GM18858 (cell line): Measurements from ENCODE around the gene LRRC26.

Source experiments
- ATAC-seq: cut with Tn5 transposase; IDR thresholded peaks from one replicate; pipeline ENCODE4 v1.9.1; 2021; ENCODE audit not compliant: unreplicated experiment

Gene LRRC26

DNA sequence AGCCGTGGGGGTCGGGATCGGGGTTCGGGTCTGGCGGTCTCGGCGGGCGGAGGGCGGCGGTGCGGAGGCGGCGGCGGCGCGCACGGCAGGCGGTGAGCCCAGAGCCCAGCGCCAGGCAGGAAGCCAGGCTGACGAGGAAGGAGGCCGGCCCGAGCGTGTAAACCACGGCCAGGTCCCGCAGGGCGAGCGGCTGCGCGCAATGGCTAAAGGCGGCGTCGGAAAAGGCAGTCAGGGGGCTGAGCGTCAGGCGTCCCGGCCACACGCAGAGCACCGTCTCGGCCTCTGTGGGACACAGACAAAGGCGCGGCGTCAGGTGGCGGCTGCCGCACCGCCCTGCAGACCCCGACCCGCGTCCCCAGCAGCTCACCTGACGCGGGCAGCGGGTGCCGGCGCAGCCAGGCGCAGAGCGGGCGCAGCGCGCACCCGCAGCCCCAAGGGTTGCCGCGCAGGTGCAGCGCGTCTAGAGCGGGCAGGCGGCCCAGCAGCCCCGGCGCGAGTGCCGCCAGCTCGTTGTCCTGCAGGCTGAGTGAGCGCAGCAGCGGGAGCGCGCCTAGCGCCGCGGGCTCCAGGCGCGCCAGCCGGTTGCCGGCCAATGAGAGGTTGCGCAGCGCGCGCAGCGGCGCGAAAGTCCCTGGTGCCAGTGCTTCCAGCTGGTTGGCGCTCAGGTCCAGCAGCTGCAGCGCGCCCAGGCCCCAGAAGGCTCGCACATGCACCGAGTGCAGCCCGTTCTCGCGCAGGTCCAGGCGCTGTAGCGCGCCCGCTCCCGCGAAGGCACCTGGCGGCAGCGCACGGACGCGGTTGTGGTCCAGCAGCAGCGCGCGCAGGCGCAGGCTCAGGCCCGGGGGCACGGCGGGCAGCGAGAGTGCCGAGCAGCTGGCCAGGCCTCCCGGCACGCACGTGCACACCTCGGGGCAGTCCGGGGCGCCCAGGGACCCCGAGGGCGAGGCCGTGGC is 671 bp downstream of the LRRC26 start:
- no peak for ATAC-seq

DNA sequence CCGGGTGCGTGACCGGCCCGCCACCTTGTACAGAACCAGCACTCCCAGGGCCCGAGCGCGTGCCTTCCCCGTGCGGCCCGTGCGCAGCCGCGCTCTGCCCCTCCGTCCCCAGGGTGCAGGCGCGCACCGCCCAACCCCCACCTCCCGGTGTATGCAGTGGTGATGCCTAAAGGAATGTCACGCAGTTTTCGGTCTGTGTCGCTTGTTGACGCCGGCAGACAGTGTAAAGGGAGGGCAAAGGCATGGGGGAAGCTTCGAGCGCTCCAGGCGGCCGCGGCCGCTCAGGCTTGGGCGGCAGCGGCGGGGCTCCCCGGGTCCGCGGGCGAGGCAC is 1.3 kb downstream of the LRRC26 start:
- ATAC-seq = no peak

DNA sequence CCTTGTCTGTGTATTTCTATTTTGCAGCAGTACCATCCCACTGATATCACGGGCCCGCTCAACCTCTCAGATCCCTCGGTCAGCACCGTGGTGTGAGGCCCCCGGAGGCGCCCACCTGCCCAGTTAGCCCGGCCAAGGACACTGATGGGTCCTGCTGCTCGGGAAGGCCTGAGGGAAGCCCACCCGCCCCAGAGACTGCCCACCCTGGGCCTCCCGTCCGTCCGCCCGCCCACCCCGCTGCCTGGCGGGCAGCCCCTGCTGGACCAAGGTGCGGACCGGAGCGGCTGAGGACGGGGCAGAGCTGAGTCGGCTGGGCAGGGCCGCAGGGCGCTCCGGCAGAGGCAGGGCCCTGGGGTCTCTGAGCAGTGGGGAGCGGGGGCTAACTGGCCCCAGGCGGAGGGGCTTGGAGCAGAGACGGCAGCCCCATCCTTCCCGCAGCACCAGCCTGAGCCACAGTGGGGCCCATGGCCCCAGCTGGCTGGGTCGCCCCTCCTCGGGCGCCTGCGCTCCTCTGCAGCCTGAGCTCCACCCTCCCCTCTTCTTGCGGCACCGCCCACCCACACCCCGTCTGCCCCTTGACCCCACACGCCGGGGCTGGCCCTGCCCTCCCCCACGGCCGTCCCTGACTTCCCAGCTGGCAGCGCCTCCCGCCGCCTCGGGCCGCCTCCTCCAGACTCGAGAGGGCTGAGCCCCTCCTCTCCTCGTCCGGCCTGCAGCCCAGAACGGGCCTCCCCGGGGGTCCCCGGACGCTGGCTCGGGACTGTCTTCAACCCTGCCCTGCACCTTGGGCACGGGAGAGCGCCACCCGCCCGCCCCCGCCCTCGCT is 1.9 kb downstream of the LRRC26 start:
- no peak for ATAC-seq

- ATAC-seq = no peak
Observed at GRCh38 chr9:137167277-137167746, 2.5 kb downstream of the LRRC26 start.

- ATAC-seq = no peak
Observed at GRCh38 chr9:137166380-137167229, 3.2 kb downstream of the LRRC26 start.

- ATAC-seq = no peak
Observed at GRCh38 chr9:137165250-137165836, 4.5 kb downstream of the LRRC26 start.

GRCh38 chr9:137164370-137165249 is 5.2 kb downstream of the LRRC26 start:
- no peak for ATAC-seq

DNA sequence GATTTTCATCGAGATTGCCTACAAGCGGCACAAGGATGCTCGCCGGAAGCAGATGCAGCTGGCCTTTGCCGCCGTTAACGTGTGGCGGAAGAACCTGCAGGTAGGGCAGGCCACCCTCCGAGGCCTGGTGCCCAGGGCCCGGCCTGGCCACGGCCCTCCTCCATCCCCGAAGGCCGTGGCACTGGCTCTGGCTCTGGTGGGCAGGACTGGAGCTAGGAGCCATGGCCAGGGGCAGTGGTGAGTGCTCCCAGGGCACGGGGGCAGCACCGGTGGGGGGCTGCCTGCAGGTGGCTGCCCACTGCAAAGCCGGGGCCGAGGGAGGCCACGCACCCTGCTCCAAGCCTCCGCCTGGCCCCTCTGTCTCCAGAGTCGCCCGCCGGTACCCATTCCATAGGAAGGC is 6.0 kb downstream of the LRRC26 start:
- no peak for ATAC-seq

GRCh38 chr9:137163365-137163715 is 6.5 kb downstream of the LRRC26 start:
- ATAC-seq = no peak

- no peak for ATAC-seq
Observed at GRCh38 chr9:137162505-137163364, 7.1 kb downstream of the LRRC26 start.

DNA sequence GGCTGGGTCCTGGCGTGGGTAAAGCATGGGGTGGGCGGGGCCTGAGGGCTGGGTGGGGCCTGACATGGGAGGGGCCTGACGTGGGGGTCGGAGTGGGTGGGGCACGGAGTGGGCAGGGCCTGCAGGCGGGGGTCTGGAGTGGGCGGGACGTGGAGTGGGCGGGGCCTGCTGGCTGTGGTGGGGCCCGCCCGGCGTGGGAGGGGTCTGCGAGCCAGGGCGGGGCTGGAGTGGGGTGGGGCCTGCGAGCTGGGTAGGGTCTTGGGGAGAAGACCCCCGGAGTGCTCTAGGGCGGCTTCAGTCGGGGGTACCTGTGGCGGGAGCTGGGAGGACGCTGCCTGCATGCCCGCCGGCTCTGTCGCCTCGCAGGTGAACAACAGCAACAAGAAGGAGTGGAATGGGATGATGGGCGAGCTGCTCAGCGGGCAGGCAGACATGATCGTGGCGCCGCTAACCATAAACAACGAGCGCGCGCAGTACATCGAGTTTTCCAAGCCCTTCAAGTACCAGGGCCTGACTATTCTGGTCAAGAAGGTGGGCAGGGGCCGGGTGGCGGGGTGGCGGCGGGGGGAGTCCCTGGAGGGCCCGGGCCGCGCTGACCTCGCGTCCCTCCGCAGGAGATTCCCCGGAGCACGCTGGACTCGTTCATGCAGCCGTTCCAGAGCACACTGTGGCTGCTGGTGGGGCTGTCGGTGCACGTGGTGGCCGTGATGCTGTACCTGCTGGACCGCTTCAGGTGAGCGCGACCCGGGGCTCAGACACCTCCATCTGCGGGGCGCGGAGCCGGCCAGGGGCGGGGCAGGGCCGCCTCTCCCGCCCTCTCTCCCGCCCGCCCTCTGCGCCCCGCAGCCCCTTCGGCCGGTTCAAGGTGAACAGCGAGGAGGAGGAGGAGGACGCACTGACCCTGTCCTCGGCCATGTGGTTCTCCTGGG is 8.0 kb downstream of the LRRC26 start:
- ATAC-seq = no peak

- ATAC-seq = no peak
Observed at GRCh38 chr9:137160716-137161557, 8.9 kb downstream of the LRRC26 start.

GRCh38 chr9:137160054-137160425 is 9.8 kb downstream of the LRRC26 start:
- ATAC-seq = no peak

DNA sequence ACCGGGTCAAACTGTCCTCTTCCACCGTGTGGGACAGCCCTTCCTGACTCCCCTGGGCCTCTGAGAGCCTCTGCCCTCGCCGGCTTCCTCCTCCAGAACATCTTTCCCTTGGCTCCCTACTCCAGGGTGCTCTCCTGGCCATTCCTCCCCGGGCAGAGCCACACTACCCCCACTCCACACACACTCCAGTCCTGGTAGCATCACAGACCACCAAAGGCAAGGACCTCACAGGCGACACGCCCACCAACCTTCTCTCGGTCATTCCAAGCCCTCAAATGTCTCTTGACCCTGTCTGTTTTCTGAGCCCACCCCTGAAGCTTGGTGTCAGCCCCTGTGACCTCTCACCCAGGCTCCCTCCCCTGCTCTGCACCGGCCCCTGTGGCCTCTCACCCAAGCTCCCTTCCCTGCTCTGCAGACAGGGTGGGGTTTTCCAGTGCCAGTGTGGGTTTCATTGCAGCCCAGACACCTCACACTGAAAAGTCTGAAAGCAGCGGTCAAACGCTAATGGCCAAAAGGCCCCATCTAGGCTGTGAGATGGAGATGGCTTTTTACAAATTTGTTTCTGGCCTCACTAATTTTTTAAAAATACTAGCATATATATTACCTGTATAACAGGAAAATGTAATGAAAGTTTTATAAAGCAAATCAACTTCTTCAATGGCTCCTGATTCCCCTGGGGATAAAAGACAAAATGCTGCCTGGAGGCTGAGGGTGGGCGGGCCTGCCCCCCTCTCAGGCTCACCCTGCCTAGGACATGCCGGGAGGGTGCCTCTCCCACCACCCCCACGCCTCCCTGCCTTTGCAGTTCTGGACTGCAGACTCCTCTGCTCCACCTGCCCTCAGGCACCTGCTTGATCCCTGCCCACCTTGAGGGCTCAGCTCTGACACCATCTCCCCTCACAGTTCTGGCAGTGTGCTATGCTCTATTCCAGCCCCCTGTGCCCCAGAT is 10.5 kb downstream of the LRRC26 start:
- ATAC-seq = no peak

- ATAC-seq = no peak
Observed at GRCh38 chr9:137158625-137159024, 11.2 kb downstream of the LRRC26 start.
